Measurements from ENCODE around the gene KLK4. TPM values are rescaled to one million over a fixed set of nuclear protein-coding genes. Genes with fewer than 3 reads are reported as not detected.
A peak's percentile ranks its signal among the peaks of the same experiment; 100 is the strongest.

Gene KLK4
- total and polyA plus RNA-seq, 9 of the 15 experiments (the other 6 are each of a cell fraction or from before 2014, with no cell fraction given), result not detected

DNA sequence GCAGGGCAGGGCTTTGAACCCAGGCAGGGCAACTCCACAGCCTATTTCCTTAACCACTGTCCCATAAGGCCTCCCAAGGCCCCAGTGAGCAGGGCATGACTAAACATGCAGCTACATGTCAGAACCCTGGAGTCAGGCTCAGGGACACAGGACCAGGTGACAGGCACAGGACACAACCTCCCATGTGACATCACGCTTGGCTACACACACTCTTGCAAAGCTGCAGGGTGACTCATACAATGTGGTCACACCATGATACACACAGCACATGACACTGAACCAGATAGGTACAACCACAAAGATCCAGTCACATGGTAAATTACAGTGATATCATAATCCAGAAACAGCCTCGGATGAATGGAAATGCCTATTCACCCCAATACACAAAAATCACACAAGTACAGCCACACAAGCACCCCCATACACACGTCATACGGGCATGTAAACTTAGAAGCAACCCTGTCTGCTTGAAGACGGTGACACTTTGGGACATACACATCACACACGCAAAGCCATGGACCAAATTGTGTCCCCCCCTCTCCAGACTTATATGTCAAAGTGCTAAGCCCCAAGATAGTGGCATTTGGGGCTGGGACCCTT lies 14.5 kb downstream of the KLK4 start (continued):
- TF ChIP-seq, protein P1, sequence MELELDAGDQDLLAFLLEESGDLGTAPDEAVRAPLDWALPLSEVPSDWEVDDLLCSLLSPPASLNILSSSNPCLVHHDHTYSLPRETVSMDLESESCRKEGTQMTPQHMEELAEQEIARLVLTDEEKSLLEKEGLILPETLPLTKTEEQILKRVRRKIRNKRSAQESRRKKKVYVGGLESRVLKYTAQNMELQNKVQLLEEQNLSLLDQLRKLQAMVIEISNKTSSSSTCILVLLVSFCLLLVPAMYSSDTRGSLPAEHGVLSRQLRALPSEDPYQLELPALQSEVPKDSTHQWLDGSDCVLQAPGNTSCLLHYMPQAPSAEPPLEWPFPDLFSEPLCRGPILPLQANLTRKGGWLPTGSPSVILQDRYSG (tag; conservative IDR thresholded peaks at IDR 0.05; ENCODE audit: low read depth), result no peak
- TF ChIP-seq CC2D1A (IDR thresholded peaks at IDR 0.05) (no peak), MCM7 (IDR thresholded peaks at IDR 0.05) (no peak), FOXA3 (CRISPR knock-in tag; conservative IDR thresholded peaks at IDR 0.05 in 1 of 2, IDR thresholded peaks at IDR 0.05 in 1 of 2) (no peak), DPF2 (IDR thresholded peaks at IDR 0.05) (peak; percentile 73), RAD51 (IDR thresholded peaks at IDR 0.05; ENCODE audit: borderline replicate concordance, low read depth) (peak; percentile 82), BMI1 (IDR thresholded peaks at IDR 0.05; ENCODE audit: low read length) (no peak), MEIS2 (IDR thresholded peaks at IDR 0.05; ENCODE audit: partially characterized antibody) (peak; percentile 21), SMAD3 (CRISPR knock-in tag; conservative IDR thresholded peaks at IDR 0.05) (no peak), FOXK2 (conservative IDR thresholded peaks at IDR 0.05 in 1 of 2, IDR thresholded peaks at IDR 0.05 in 1 of 2; ENCODE audit: low read depth in 2 of 2) (peak; percentile 57 to 67; a peak in 3 of 4 replicates), BCOR (IDR thresholded peaks at IDR 0.05) (no peak), THAP12 (CRISPR knock-in tag; IDR thresholded peaks at IDR 0.05) (no peak)
- TF ChIP-seq, protein P2, sequence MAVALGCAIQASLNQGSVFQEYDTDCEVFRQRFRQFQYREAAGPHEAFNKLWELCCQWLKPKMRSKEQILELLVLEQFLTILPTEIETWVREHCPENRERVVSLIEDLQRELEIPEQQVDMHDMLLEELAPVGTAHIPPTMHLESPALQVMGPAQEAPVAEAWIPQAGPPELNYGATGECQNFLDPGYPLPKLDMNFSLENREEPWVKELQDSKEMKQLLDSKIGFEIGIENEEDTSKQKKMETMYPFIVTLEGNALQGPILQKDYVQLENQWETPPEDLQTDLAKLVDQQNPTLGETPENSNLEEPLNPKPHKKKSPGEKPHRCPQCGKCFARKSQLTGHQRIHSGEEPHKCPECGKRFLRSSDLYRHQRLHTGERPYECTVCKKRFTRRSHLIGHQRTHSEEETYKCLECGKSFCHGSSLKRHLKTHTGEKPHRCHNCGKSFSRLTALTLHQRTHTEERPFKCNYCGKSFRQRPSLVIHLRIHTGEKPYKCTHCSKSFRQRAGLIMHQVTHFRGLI (CRISPR knock-in tag; IDR thresholded peaks at IDR 0.05), result no peak
- TF ChIP-seq, protein P3, sequence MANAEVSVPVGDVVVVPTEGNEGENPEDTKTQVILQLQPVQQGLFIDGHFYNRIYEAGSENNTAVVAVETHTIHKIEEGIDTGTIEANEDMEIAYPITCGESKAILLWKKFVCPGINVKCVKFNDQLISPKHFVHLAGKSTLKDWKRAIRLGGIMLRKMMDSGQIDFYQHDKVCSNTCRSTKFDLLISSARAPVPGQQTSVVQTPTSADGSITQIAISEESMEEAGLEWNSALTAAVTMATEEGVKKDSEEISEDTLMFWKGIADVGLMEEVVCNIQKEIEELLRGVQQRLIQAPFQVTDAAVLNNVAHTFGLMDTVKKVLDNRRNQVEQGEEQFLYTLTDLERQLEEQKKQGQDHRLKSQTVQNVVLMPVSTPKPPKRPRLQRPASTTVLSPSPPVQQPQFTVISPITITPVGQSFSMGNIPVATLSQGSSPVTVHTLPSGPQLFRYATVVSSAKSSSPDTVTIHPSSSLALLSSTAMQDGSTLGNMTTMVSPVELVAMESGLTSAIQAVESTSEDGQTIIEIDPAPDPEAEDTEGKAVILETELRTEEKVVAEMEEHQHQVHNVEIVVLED (CRISPR knock-in tag; IDR thresholded peaks at IDR 0.05), result no peak
- TF ChIP-seq, protein P4, sequence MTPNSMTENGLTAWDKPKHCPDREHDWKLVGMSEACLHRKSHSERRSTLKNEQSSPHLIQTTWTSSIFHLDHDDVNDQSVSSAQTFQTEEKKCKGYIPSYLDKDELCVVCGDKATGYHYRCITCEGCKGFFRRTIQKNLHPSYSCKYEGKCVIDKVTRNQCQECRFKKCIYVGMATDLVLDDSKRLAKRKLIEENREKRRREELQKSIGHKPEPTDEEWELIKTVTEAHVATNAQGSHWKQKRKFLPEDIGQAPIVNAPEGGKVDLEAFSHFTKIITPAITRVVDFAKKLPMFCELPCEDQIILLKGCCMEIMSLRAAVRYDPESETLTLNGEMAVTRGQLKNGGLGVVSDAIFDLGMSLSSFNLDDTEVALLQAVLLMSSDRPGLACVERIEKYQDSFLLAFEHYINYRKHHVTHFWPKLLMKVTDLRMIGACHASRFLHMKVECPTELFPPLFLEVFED (CRISPR knock-in tag; conservative IDR thresholded peaks at IDR 0.05), result no peak; the same call in 1 of the 2 replicates
- TF ChIP-seq, protein P5, sequence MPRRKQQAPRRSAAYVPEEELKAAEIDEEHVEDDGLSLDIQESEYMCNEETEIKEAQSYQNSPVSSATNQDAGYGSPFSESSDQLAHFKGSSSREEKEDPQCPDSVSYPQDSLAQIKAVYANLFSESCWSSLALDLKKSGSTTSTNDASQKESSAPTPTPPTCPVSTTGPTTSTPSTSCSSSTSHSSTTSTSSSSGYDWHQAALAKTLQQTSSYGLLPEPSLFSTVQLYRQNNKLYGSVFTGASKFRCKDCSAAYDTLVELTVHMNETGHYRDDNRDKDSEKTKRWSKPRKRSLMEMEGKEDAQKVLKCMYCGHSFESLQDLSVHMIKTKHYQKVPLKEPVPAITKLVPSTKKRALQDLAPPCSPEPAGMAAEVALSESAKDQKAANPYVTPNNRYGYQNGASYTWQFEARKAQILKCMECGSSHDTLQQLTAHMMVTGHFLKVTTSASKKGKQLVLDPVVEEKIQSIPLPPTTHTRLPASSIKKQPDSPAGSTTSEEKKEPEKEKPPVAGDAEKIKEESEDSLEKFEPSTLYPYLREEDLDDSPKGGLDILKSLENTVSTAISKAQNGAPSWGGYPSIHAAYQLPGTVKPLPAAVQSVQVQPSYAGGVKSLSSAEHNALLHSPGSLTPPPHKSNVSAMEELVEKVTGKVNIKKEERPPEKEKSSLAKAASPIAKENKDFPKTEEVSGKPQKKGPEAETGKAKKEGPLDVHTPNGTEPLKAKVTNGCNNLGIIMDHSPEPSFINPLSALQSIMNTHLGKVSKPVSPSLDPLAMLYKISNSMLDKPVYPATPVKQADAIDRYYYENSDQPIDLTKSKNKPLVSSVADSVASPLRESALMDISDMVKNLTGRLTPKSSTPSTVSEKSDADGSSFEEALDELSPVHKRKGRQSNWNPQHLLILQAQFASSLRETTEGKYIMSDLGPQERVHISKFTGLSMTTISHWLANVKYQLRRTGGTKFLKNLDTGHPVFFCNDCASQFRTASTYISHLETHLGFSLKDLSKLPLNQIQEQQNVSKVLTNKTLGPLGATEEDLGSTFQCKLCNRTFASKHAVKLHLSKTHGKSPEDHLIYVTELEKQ (CRISPR knock-in tag; IDR thresholded peaks at IDR 0.05), result no peak

All from K562 (cell line).